Activated naive CD4-positive, alpha-beta T cell treated with Interleukin-2 at 50 U/mL for 16 hours (primary cell): ENCODE data around the gene TSPAN9.

ENCODE experiments used
- DNase-seq: peaks from one replicate; pipeline ENCODE4 v3.0.0-alpha.2; 2020

Gene TSPAN9

DNA sequence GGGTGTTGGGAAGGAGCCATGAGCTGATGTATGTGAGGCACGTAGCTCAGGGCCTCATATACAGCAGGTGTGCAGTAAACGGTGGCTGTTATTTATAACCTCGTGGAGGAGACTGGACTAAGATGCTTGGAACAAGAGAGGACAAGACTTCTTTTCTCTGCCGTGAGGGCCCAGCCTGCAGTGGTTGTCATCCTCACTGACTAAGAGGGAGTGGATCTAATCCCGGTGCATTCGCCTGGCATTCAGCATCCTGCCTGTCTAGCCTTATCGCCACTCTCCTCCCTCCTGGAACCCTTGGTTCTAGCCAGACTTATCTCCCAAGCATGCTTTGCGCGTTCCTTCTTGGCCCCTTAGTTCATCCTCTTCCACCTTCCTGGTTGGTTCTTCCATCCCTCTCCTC is 3.9 kb downstream of the TSPAN9 start:
- DNase-seq = no peak

DNA sequence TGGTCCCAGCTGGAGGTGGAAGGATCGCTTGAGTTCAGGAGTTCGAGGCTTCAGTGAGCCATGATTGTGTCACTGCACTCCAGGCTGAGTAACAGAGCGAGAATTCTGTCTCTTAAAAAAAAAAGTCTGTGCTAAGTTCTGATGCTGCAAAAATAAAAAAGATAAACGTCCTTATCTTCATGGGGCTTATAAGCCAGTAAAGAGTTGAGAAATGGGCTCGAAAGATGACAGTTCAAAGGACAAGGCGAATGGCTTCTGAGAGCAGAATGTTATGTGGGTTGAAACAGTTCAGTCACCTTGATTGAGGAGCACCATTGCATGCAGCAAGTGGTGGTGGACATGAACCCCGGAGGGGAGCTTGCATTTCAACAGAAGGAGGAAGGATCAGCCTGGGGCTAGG is 4.7 kb downstream of the TSPAN9 start:
- DNase-seq = no peak

DNA sequence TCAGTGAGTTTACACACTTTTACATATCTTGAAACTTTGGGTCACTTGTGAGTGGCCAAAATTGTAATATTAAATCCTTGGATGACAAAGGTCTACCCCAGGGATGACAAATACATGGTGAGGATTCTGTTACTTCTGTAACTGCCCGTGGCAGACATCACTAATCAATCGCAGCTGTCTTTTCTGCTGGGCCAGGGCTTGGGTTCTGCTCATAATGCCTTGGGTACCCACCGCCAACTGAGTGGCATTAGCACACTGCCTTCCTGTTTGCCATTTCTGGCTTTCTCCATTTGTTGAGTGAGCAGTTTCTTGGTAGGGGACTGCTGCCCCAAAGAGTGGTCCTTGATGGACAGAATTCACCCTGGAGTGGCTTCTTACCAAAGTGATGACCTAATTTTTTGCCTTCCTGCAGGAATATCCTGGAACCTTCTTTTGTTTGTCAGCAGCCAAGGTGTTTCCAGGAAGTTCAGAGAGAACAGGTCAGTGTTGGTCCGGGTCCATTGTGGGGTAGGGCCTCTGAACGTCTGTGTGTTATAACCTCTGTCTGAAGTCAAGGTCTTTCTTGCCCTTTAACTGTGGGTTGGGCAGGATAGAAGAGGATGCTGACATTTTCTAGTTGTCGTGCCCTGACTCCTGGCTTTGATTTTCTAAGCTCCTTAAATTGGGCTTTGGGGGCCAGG is 6.2 kb downstream of the TSPAN9 start:
- DNase-seq = no peak

DNA sequence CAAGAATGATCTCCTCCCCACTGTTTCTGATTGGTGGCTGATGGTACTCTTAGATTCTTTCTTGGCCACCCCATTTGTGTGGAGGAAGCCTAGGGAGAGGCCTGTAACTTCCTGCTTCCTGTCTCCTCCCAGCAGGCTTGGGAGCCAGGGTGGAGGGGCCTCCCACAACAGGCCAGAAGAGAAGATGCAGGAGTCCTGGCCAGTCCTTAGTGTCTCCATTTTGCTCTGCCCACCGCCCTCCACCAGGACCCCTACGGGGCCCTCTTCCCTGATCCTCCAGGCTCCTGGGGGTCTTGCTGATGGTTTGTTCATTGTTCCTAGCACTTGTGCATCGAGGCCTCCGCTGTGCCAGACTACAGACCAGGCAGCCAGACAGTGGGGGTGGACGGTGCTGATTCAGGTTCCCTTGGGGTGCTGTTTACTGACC is 6.8 kb downstream of the TSPAN9 start:
- no peak for DNase-seq

DNA sequence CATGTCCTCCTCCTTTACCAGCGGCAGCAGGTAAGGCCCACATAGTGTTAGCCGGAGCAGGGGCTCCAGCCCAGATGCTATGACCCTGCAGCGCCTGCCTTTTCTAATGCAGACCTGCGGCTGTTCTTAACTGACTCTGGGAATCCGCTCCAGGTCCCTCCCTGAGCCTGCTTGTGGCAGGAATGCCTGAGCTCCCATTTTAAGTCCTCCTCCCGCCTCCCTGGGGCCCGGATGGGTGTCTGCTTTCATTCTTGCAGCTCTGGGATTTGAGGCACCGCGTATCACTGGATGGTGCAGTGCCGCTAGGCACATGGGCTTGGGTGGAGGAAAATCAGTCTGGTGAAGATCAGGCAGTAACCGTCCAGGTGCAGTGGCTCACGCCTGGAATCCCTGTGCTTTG is 7.6 kb downstream of the TSPAN9 start:
- DNase-seq = no peak

DNA sequence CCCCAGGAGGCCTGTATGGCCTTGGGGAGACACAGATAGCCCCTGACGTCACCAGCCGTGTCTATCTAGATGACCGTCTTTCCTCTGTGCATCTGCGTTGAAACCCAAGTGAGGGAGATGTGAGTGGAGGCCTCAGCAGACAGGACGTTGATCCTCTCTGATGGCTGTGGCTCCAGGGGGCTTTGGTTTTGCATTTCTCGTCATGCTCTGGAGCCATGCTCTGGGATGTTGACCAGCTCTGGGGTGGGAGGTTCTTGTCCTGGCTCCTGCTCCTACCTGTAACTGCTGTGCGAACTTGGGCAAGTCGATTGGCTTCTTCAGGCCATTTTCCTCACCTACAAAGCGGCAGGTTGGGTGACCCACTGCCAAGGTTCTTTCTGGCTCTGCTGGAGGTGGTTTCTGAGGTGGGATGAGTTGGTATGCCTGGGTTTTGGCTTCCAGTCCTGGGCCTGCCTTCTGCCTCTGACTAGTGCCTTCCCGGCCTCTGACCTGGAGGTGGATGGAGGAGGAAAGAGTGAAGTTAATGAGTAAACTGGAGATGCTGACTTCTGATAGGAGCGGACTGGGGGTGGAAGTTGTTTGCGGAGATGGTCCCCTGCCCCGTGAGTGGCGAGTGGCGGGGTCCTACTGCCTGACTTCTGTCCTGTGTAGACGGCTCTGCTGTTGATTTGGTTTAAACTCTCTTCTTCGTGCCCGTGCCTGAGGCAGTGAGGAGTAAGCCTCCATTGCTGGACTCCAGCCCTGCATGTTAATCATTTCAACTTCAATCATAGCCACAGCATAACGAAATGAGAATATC is 8.4 kb downstream of the TSPAN9 start:
- DNase-seq = no peak

DNA sequence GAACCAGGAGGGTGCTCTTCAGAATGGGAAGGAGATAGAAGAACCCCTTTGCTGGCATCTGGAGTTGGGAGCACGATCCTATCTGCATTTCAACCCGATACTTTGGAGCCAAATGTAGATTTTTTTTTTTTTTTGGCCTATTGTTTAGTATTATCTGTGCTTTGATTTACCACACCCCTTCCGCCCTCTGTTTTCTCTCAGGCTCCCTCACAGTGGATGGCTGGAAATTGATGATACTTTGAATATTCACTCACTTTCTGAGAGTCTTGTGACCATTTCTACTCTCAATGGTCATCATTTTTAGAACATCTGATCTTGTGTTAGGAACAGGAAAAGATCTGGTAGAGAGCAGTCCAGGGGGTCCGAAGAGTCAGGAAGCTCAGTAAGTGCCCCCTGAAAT is 9.0 kb downstream of the TSPAN9 start:
- no peak for DNase-seq

DNA sequence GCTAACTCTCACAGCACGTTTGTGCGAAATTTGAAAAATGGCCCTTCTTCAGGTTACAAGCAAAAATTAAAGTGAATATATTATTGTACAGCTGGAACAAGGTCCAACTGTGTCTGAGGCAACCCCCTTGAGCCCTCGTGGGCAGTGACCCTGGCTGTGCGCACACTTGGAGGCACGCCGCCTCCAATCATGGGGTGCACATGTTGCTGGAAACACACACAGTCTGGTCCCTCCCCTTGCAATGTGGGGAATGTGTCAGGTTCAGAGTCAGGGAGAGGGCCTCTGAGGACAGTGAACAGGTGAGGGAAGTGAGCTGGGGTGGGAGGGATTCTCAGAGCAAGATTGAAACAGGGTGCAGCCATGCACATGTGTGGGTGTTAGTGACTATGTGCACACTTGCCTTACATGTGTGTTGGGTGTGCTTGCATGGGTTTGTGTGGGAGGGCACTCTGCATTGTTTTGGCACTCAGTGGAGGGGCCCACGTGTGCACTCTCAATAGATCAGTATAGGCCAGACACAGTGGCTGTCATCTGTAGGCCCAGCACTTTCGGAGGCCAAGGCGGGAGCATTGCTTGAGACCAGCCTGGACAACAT is 9.6 kb downstream of the TSPAN9 start:
- no peak for DNase-seq

DNA sequence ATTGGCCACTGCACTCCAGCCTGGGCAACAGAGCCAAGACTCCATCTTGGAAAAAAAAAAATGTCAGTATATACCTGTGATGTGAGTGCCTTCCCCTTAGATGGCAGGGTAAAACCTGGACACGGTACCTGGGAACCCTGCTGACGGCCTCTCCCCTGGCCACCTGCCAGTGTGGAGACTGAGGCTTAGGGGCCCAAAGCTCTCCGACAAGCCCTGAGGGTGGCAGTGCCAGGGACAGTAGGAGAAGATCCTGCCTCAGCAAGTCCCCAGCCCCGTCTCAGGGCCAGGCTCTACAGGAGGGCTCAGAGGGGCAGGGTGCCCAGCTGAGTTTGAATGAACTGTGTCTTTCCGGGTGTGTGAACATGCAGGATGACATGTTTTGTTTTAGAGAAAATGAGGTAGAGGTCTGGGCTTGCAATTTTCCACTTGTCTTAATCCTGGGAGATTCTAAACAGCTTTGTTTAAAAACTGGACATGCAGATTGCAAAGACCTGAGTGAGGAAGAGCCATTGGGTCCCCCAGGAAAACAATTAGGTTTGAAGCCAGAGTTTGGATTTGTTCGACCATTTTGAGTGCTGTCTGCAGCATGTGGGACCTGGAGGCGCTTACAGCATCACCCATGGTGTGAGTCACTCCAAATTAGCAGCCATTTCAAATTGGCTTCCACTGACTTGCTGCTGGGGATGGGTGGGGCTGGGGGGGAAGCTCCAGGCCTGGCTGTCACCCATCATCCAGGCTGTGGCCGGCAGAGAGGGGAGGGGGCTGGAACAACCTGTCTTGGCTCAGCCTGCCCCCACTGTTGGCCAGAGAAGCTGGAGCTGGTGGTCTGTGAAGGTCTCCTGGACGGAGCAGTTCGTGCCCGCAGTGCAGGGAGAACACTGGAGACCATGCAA is 10.8 kb downstream of the TSPAN9 start:
- DNase-seq = no peak

DNA sequence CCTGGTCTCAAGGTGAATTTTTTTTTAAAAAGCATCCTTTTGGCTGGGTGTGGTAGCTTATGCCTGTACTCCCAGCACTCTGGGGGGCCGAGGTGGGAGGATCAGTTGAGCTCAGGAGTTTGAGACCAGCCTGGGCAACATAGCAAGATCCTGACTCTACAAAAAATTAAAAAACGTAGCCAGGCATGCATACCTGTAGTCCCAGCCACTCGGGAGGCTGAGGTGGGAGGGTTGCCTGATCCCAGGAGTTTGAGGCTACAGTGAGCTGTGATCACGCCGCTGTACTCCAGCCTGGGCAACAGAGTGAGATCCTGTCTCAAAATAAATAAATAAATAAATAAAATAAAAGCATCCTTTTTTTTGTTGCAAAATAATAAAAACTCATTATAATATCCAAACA is 12.4 kb downstream of the TSPAN9 start:
- no peak for DNase-seq

DNA sequence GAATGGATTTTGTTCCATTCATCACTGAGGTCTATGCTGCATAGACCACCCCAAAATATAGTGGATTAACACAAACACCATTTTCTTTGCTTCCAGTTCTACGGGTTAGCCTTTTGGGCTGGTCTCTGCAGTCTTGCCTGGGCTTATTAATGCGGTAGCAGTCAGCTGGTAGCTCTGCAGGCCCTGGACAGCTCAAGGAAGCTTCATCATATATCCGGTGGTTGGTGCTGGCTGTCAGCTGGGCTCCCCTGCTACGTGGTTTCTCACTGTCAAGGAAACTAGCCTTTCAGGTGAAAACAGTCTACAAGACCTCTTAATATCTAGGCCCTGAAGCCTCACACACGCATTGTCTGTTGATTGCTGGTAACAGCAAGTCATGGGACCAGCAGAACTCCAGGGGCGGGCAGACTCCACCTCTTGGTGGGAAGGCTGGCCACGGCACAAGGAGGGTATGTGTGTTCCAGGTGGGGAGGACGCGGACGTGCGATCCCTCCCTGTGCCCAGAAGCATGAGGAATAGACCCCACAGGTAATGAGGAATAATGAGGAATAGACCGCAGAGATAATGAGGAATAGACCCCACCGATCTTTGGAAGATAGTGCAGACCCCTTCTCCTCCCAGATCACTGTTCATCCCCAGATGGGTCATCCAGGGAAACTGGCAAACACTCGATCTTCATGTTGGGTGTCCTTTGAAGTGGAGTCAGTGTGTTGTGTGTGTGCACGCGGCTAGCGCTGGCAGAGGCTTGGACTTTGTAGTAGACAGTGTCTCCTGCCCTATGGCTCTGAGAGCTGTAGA is 13.3 kb downstream of the TSPAN9 start:
- no peak for DNase-seq

DNA sequence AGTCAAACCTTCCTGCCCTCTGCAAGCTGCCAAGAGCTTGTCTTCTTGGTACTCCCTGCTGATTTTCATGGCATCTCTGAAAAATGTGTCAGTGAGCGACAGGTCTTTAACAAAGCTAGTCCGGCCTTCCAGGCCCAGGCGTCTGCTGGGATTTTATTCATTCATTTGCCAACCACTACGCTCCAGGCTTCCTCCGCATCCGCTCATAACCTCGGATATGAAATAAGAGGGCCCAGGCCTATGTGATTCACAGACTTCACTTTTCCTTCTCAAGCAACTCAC is 13.8 kb downstream of the TSPAN9 start:
- DNase-seq = no peak

DNA sequence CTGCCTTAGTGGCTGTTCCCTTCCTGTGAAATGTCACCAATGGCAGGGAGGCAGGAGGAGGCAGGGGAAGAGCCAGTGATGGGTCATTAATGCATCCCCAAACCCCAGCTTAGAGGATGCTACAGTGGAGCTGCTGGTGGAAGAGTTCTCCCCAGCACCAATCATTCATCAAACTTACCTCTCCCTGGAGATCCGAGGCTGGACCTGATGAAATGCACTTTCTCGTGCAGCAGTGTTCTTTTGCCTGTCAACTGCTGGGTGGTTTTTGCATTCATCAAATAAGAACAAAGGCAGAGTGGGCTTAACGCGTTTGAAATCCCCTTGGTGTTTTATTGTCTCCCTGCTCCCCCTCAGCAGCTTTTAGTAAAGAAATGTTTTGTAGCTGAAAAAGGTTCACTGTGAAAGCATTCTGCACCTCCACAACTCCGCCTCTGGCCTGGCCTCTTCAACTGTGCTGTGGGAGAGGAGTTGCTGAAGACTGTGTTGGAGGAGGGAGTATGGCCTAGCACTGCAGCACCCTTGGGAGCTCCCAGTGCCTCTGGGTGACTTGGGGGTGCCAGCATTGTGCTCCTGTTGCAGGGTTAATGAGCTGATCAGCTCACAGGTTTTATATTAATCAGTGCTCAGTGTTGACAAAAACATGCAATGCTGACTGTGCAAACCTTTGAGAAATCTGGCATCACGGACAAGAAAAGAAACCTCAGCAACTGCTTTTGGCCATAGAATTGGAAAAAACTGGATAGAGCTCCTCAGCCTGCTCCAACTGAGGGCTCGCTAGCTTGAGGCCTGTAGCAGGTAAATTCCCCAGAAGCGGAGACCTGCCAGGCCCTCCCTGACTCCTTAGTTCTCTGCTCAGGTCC is 14.4 kb downstream of the TSPAN9 start:
- no peak for DNase-seq

DNA sequence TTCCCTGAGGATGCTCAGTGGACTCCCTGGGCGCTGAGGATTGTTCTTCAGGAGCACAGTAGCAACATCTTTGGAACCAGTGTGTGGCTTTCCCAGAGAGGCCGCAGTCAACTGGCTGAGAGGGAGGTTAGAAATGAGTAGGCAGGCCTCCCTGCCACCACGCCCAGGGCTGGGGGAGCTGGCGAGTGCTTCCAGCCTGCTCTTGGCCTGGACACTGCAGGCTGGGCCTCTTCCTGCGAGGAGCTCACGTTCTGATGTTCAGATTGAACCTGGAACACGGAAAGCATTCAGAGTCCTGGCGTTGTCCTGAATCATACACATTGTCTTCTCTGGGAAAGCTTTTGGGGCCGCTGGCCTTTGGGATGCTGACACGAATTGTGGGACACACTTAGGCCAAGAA is 15.6 kb downstream of the TSPAN9 start:
- no peak for DNase-seq

DNA sequence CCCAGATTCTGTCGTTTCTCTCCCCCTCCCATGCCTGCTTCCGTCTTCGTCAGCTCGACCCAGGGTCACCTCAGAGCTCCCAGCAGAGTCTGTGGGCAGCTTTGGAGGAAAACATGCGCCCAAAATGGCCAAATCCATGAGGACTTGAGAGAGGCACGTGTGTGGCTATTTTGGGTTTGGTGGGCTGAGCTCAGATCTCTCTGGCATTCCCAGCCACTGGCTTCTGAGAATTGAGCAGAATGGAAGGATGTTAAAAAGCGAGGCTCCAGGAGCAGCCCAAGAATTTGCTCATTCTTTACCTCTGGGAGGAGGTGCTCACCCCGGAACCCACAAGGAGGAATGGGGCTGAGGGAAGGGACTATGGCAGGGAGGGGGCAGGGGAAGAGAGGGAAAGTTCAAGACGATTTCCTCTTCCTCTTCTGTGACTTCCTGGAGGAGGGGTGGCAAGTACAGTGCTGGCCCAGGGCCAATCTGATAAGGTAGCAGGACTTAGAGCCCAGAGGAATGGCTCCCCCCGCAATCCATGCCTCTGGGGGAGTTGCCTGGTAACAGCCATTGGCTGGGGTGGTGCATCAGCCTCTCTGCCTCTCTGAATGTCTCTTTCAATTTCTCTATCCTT is 20.1 kb downstream of the TSPAN9 start:
- DNase-seq = no peak

DNA sequence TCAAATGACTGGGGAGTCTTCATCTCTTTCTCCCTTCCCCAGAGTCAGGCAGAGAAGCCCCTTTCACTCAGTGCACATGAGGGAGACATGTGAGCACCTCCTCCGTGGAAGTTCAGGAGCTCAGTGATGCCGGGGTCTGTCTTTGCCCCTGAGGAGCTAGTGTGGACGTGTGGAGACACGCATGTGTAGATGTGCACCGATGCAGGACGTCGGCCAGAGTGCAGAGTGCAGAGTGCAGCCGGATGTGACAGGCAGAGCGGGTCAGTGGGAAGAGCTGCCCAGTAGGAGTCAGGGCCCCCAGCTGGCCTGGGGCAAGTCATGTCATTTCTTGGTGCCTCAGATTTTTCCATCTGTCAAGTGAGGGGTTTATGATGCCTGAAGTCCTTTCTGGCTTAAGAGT is 20.7 kb downstream of the TSPAN9 start:
- DNase-seq = no peak

DNA sequence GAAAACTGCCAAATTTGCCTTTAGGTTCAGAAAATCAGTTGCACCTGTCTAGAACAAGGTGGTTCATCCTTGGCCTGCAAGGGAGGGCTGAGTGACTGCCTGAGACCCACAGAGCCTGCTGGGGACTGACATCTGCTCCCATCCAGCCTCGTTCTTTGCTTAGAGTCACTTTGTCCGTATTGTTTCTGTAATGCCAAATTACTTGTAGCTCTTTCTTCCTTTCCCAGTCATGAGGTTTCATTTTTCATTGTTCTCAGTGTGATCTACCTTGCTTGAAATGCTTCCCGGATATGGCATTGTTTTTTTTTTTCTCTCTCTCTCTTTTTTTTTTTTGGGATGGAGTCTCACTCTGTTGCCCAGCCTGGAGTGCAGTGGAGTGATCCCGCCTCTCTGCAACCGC is 21.3 kb downstream of the TSPAN9 start:
- DNase-seq = no peak

DNA sequence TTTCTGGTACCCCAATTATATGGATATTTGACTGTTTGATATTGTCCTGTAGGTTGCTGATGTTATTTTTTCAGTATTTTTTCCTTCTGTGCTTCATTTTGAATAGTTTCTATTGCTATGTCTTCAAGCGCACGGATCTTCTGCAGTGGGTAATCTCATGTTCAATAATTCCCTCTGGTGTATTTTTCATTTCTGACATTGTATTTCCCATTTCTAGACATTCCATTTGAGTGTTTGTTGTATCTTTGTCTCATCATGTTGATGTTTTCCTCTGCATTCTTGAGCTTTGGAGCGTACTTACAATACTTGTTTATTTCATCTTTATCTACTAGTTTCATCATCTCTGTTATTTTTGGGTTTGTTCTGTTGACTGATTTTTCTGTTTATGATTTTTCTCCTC is 22.0 kb downstream of the TSPAN9 start:
- no peak for DNase-seq

DNA sequence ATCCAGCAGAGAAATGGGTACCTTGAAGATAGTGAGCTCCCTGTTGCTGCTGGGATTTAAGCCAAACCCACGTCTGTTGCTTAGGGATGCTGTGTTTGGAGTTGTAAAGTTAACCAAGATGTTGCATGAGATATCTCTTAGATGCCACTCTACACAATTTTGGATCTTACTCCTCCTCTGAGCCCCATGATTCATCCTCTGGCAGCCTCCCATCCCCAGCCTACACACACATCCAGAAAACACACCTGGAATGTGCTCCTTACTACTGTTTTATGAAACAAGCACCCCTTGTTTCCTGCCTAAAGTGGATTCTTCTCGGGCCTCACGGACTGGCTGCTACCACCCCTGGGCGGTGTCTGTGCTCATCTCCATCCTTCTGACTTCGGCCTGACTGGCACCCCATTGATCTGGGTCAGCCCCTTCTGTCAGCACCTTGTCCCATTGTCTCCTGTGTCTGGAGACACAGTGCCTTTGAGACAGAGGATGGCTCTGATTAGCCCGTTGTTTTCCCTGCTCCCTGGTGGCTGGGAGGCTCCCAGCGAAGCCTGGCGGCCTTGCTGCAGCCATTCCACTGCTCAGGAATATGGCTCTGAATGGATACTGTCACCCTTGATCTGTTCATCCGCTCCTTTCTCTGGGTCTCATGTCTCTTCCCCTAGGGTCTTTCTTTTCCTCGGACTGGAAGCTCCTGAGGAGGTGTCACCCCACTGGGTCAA is 24.3 kb downstream of the TSPAN9 start:
- no peak for DNase-seq

DNA sequence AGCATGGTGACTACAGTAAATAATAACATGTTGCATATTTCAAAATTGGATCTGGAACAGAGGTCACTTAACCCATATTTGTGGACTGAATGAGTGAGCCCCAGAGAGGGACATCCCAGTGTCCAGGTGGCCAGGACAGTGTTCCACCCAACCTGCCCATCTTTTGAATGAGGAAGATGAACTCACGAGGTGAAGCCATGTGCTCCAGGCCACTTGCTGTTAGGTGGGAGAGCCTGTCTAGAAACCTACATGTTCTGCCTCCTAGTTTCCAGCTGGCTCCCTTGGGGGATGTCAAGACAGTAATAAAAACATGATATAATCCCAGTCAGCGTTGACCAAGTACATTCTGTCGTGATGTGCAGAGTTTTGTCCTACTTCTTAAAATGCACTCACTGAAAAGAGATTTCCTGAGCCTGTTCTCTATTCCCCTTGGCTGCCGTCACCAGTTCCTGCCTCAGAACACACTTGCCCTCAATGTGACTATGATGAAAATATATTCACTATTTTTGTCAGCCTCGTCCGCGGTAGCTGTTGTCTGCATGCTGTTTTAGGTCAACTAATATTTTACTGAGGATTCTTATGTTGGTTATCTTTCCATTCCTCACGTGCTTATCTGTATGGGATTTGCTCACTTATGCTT is 25.7 kb downstream of the TSPAN9 start:
- DNase-seq = no peak
